MM.1S (cell line): ENCODE measurements around the gene DUSP15.

Source experiments
- DNase-seq: peaks from one replicate; pipeline ENCODE4 v3.0.0-alpha.2; 2015
- H2AFZ ChIP-seq: fragments of 300-600 bp; sonication (generic); 2 replicates; pipeline ENCODE4 v1.6.0; 2016; ENCODE audit warnings: antibody characterized with exemption, low read length
- H3F3A ChIP-seq: fragments of 300-600 bp; sonication (generic); 2 replicates; pipeline ENCODE4 v1.6.1; 2016; ENCODE audit warnings: mild to moderate bottlenecking, antibody characterized with exemption, low read length, moderate library complexity, mixed read lengths; ENCODE audit not compliant: insufficient read depth
- H3K27ac ChIP-seq: fragments of 300-600 bp; sonication (generic); 2 replicates; pipeline ENCODE4 v1.5.1; 2016; ENCODE audit warnings: mild to moderate bottlenecking, low read length
- H3K27me3 ChIP-seq: fragments of 300-600 bp; sonication (generic); replicated peaks from 2 replicates; pipeline ENCODE4 v1.6.0; 2016; ENCODE audit warnings: low read length; ENCODE audit not compliant: insufficient read depth
- H3K36me3 ChIP-seq: fragments of 300-600 bp; sonication (generic); replicated peaks from 2 replicates; pipeline ENCODE4 v1.6.1; 2016; ENCODE audit warnings: mild to moderate bottlenecking, low read length, mixed read lengths; ENCODE audit not compliant: insufficient read depth
- H3K4me1 ChIP-seq: fragments of 300-600 bp; sonication (generic); 2 replicates; pipeline ENCODE4 v1.6.1; 2016; ENCODE audit warnings: low read length, mixed read lengths
- H3K4me2 ChIP-seq: fragments of 300-600 bp; sonication (generic); 2 replicates; pipeline ENCODE4 v1.6.0; 2016; ENCODE audit warnings: low read depth, low read length
- H3K4me3 ChIP-seq: fragments of 300-600 bp; sonication (generic); 2 replicates; pipeline ENCODE4 v1.5.1; 2016; ENCODE audit warnings: low read length, mixed read lengths
- H3K79me2 ChIP-seq: fragments of 300-600 bp; sonication (generic); 2 replicates; pipeline ENCODE4 v1.6.1; 2016; ENCODE audit warnings: mixed run types, low read length, mixed read lengths
- H3K9ac ChIP-seq: fragments of 300-600 bp; sonication (generic); 2 replicates; pipeline ENCODE4 v1.6.1; 2016; ENCODE audit warnings: low read length, mixed read lengths
- H3K9me2 ChIP-seq: fragments of 300-600 bp; sonication (generic); replicated peaks from 2 replicates; pipeline ENCODE4 v1.6.1; 2016; ENCODE audit warnings: mild to moderate bottlenecking, low read length, mixed read lengths; ENCODE audit not compliant: insufficient read depth
- H3K9me3 ChIP-seq: fragments of 300-600 bp; sonication (generic); replicated peaks from 2 replicates; pipeline ENCODE4 v1.6.1; 2016; ENCODE audit warnings: mild to moderate bottlenecking, low read length, mixed read lengths; ENCODE audit not compliant: insufficient read depth
- H4K20me1 ChIP-seq: fragments of 300-600 bp; sonication (generic); 2 replicates; pipeline ENCODE4 v1.6.1; 2016; ENCODE audit warnings: mild to moderate bottlenecking, low read length, moderate library complexity, mixed read lengths; ENCODE audit not compliant: insufficient read depth
- CTCF ChIP-seq: fragments of 300-600 bp; sonication (generic); IDR thresholded peaks from 2 replicates; pipeline ENCODE4 v1.5.1; 2016; ENCODE audit warnings: antibody characterized with exemption, low read length, mixed read lengths
- EZH2 ChIP-seq: fragments of 300-600 bp; sonication (generic); optimal IDR thresholded peaks from 2 replicates; pipeline ENCODE3; 2017; ENCODE audit warnings: low read depth, mild to moderate bottlenecking, antibody characterized with exemption, low read length, mixed read lengths
- EZH2phosphoT487 ChIP-seq: fragments of 300-600 bp; sonication (generic); IDR thresholded peaks from 2 replicates; pipeline ENCODE4 v1.6.1; 2018; ENCODE audit warnings: antibody characterized with exemption, low read length

Gene DUSP15

GRCh38 chr20:31827059-31827458 lies 43.3 kb downstream of the DUSP15 start:
- Histone ChIP-seq H3K9me3 (no peaks in the 10 kb centered on the region), H3K79me2 (no peaks in the 10 kb centered on the region), H3K9me2 (no peaks in the 10 kb centered on the region), H3K4me1 (peaks cover 17% of the 10 kb centered on the region), H3K9ac (no peak overlapping the region), H3F3A (no peaks in the 10 kb centered on the region), H2AFZ (no peak overlapping the region), H3K4me2 (no peak overlapping the region), H3K27ac (no peak overlapping the region), H3K27me3 (no peaks in the 10 kb centered on the region), H3K4me3 (no peak overlapping the region), H4K20me1 (no peaks in the 10 kb centered on the region), H3K36me3 (no peaks in the 10 kb centered on the region)
- TF ChIP-seq EZH2 = no peak
- TF ChIP-seq EZH2phosphoT487 = no peak
- no peak for TF ChIP-seq CTCF
- DNase-seq = no peak

DNA sequence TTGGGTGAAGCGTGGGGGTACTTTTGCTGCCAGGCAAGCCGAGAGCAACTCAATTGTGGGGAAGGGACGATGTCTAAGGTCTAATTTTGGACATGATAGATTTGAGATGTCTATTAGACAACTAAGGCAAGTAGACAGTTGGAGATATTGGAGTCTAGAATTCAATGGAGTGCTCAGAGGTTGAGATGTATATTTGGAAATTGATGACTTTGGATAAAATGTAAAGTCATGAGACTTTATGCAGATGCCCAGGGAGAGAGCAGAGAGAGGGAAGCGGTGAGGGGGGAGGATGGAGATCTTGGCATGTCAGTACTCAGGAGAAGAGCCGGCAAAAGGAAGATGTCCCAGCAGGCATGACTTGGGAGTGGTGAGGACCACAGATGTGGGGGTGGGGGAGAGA lies 44.3 kb downstream of the DUSP15 start:
- no peak overlapping the region for H3K9ac ChIP-seq
- H4K20me1 ChIP-seq = no peaks in the 10 kb centered on the region
- no peak overlapping the region for H2AFZ ChIP-seq
- peaks cover 17% of the 10 kb centered on the region for H3K4me1 ChIP-seq
- DNase-seq = no peak
- no peak overlapping the region for H3K27ac ChIP-seq
- H3K4me2 ChIP-seq = no peak overlapping the region
- no peaks in the 10 kb centered on the region for H3K36me3 ChIP-seq
- TF ChIP-seq CTCF = no peak
- TF ChIP-seq EZH2 = no peak
- TF ChIP-seq EZH2phosphoT487 = no peak
- no peaks in the 10 kb centered on the region for H3K9me3 ChIP-seq
- H3K79me2 ChIP-seq = no peaks in the 10 kb centered on the region
- H3K4me3 ChIP-seq = no peak overlapping the region
- no peaks in the 10 kb centered on the region; the same call in 1 of the 2 replicates for H3K27me3 ChIP-seq
- H3K9me2 ChIP-seq = no peaks in the 10 kb centered on the region
- H3F3A ChIP-seq = no peaks in the 10 kb centered on the region

- Histone ChIP-seq H3K9me3 (no peaks in the 10 kb centered on the region), H3K4me2 (no peak overlapping the region; the same call in 1 of the 2 replicates), H3F3A (no peaks in the 10 kb centered on the region), H3K79me2 (no peaks in the 10 kb centered on the region), H3K9ac (no peak overlapping the region), H4K20me1 (no peaks in the 10 kb centered on the region), H3K4me1 (peaks cover 17% of the 10 kb centered on the region), H3K9me2 (no peaks in the 10 kb centered on the region), H2AFZ (no peak overlapping the region), H3K27ac (no peak overlapping the region), H3K27me3 (no peaks in the 10 kb centered on the region; the same call in 1 of the 2 replicates), H3K36me3 (no peaks in the 10 kb centered on the region), H3K4me3 (no peak overlapping the region)
- TF ChIP-seq EZH2 (no peak), CTCF (no peak), EZH2phosphoT487 (no peak)
- no peak for DNase-seq
These were observed 45.6 kb downstream of the DUSP15 start for GRCh38 chr20:31824554-31825313.
